Measurements from ENCODE around the gene JOSD2. TPM values are rescaled to one million over a fixed set of nuclear protein-coding genes. Genes with fewer than 3 reads are reported as not detected.

Gene JOSD2
- total and polyA plus RNA-seq, 2 donors (not counting 1 experiment from before 2014, with no cell fraction given), result 25.0 to 32.8 TPM

- Mint-ChIP-seq H3K9me3 (ENCODE audit: insufficient read depth) (no peaks in the 10 kb centered on the region), H3K4me1 (no peaks in the 10 kb centered on the region), H3K27ac (no peak overlapping the region), H3K4me3 (no peak overlapping the region), H3K27me3 (peaks cover 48% of the 10 kb centered on the region)
- Histone ChIP-seq H3K36me3 (replicated peaks in 1 of 2; ENCODE audit: control extremely low read depth in 1 of 2, control insufficient read depth in 1 of 2, extremely low read depth in 1 of 2, insufficient read depth in 2 of 2, low read length in 1 of 2) (no peaks in the 10 kb centered on the region), H2AFZ (ENCODE audit: insufficient read depth, low read depth, low read length, poor library complexity, severe bottlenecking) (no peak overlapping the region), H3K9me3 (ENCODE audit: control extremely low read depth in 1 of 3, control insufficient read depth in 2 of 3, insufficient read depth in 1 of 3, low read length in 2 of 3) (peaks cover 0 to 5% (median 0%) of the 10 kb centered on the region in 3 donors), H3K4me1 (ENCODE audit: control insufficient read depth in 2 of 2, insufficient read depth in 2 of 2, low read length in 2 of 2) (no peaks in the 10 kb centered on the region), H4K20me1 (ENCODE audit: control insufficient read depth, insufficient read depth, low read length, poor library complexity, severe bottlenecking) (no peaks in the 10 kb centered on the region), H3K4me2 (replicated peaks; ENCODE audit: low read depth, low read length, poor library complexity, severe bottlenecking) (no peak overlapping the region), H3K27ac (ENCODE audit: low read length in 2 of 2) (no peak overlapping the region), H3K27me3 (replicated peaks in 1 of 4; ENCODE audit: control extremely low read depth in 1 of 4, control insufficient read depth in 3 of 4, insufficient read depth in 4 of 4, low read length in 3 of 4) (peaks cover 0 to 49% (median 6%) of the 10 kb centered on the region in 4 experiments), H3K4me3 (ENCODE audit: control extremely low read depth in 1 of 5, extremely low read depth in 1 of 5, insufficient read depth in 1 of 5, low read depth in 2 of 5, low read length in 4 of 5) (no peak overlapping the region), H3K79me2 (ENCODE audit: control insufficient read depth, insufficient read depth, low read length) (no peaks in the 10 kb centered on the region), H3K9ac (ENCODE audit: low read length) (no peak overlapping the region)
- ChIA-PET POLR2A (no interaction called here), CTCF (no interaction called here)
- TF ChIP-seq CTCF (IDR thresholded peaks at IDR 0.05) (no peak), EZH2 (IDR thresholded peaks at IDR 0.05; ENCODE audit: borderline replicate concordance, insufficient read depth, low read depth, low read length, poor library complexity, severe bottlenecking) (no peak)
- no peak for DNase-seq
- ATAC-seq (ENCODE audit: low read depth), result no peak
- intact Hi-C loops (cut with micrococcal nuclease), result no loop called here
- 68% methylated on average over 7 of the region's 8 CpGs for WGBS (ENCODE audit: insufficient coverage)
Measured at GRCh38 chr19:50550594-50550966, 39.6 kb upstream of the JOSD2 start.

- Histone ChIP-seq H2AFZ (ENCODE audit: insufficient read depth, low read depth, low read length, poor library complexity, severe bottlenecking) (no peak overlapping the region), H3K27me3 (replicated peaks in 1 of 4; ENCODE audit: control extremely low read depth in 1 of 4, control insufficient read depth in 3 of 4, insufficient read depth in 4 of 4, low read length in 3 of 4) (peaks cover 0 to 44% (median 6%) of the 10 kb centered on the region in 4 experiments), H3K4me3 (ENCODE audit: control extremely low read depth in 1 of 5, extremely low read depth in 1 of 5, insufficient read depth in 1 of 5, low read depth in 2 of 5, low read length in 4 of 5) (no peak overlapping the region), H3K36me3 (replicated peaks in 1 of 2; ENCODE audit: control extremely low read depth in 1 of 2, control insufficient read depth in 1 of 2, extremely low read depth in 1 of 2, insufficient read depth in 2 of 2, low read length in 1 of 2) (no peaks in the 10 kb centered on the region), H3K9ac (ENCODE audit: low read length) (no peak overlapping the region), H3K27ac (ENCODE audit: low read length in 2 of 2) (no peak overlapping the region), H3K4me2 (replicated peaks; ENCODE audit: low read depth, low read length, poor library complexity, severe bottlenecking) (no peak overlapping the region), H3K9me3 (ENCODE audit: control extremely low read depth in 1 of 3, control insufficient read depth in 2 of 3, insufficient read depth in 1 of 3, low read length in 2 of 3) (peaks cover 0 to 5% (median 0%) of the 10 kb centered on the region in 3 donors), H3K79me2 (ENCODE audit: control insufficient read depth, insufficient read depth, low read length) (no peaks in the 10 kb centered on the region), H4K20me1 (ENCODE audit: control insufficient read depth, insufficient read depth, low read length, poor library complexity, severe bottlenecking) (no peaks in the 10 kb centered on the region), H3K4me1 (ENCODE audit: control insufficient read depth in 2 of 2, insufficient read depth in 2 of 2, low read length in 2 of 2) (no peaks in the 10 kb centered on the region)
- WGBS (ENCODE audit: insufficient coverage), result 87% methylated on average over 14 of the region's 17 CpGs
- ChIA-PET POLR2A (no interaction called here), CTCF (no interaction called here)
- Mint-ChIP-seq H3K27ac (no peak overlapping the region), H3K4me3 (no peak overlapping the region), H3K9me3 (ENCODE audit: insufficient read depth) (no peaks in the 10 kb centered on the region), H3K27me3 (peaks cover 43% of the 10 kb centered on the region), H3K4me1 (no peaks in the 10 kb centered on the region)
- DNase-seq (no peak), ATAC-seq (ENCODE audit: low read depth) (no peak)
- intact Hi-C loops (cut with micrococcal nuclease), result no loop called here
- no peak for TF ChIP-seq EZH2 (IDR thresholded peaks at IDR 0.05; ENCODE audit: borderline replicate concordance, insufficient read depth, low read depth, low read length, poor library complexity, severe bottlenecking)
- no peak for TF ChIP-seq CTCF (IDR thresholded peaks at IDR 0.05)
Measured at GRCh38 chr19:50549927-50550593, 39.1 kb upstream of the JOSD2 start.
